C4-2B (cell line): Measurements from ENCODE around the gene MYBPC2.

Experiments used
- CTCF ChIP-seq: fragments of 450-650 bp; conservative IDR thresholded peaks from 2 replicates; pipeline ENCODE4 v1.5.1; 2017; ENCODE audit warnings: mild to moderate bottlenecking
- ZFX ChIP-seq: fragments of 450-650 bp; IDR thresholded peaks from 2 replicates; pipeline ENCODE4 v1.6.1; 2017

DNA sequence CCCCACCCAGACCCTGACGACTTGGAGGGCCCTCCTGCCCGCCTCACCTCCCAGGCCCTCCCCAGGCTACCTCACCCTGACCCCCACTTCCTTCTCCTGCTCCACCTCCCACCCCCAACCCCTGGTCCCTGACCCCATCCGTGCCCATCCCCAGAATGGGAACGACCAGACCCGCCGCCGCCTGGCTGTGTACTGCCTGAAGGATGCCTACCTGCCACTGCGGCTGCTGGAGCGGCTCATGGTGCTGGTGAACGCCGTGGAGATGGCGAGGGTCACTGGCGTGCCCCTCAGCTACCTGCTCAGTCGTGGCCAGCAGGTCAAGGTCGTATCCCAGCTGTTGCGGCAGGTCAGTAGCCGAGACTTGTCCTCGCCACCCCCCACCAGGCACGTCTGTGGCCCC lies 25.9 kb upstream of the MYBPC2 start:
- TF ChIP-seq CTCF: no peak
- TF ChIP-seq ZFX: no peak
